GM18526 (cell line): ENCODE measurements around the gene COPS8.

ENCODE experiments used
- POLR2A ChIP-seq: IDR thresholded peaks from 3 replicates; pipeline ENCODE4 v1.6.1; 2011; ENCODE audit not compliant: insufficient read length; ENCODE audit errors: extremely low read depth

COPS8 gene

GRCh38 chr2:237085248-237086221 is at the start of gene COPS8:
TSS of gene COPS8 (plus strand) at chr2:237085889. CDS start at chr2:237085965, 76 bp downstream.
- peak; percentile 88 for TF ChIP-seq POLR2A

GRCh38 chr2:237039301-237040031 is 46.2 kb upstream of the COPS8 start:
- no peak for TF ChIP-seq POLR2A

- no peak for TF ChIP-seq POLR2A
Observed at GRCh38 chr2:237041231-237041630, 44.5 kb upstream of the COPS8 start.

GRCh38 chr2:237042101-237042500 is 43.6 kb upstream of the COPS8 start:
- no peak for TF ChIP-seq POLR2A

- no peak for TF ChIP-seq POLR2A
Observed at GRCh38 chr2:237043866-237044265, 41.8 kb upstream of the COPS8 start.

- TF ChIP-seq POLR2A: no peak
Observed at GRCh38 chr2:237044281-237044680, 41.4 kb upstream of the COPS8 start.

GRCh38 chr2:237045449-237045848 is 40.2 kb upstream of the COPS8 start:
- TF ChIP-seq POLR2A: no peak

- TF ChIP-seq POLR2A: no peak
Observed at GRCh38 chr2:237048595-237048994, 37.1 kb upstream of the COPS8 start.

GRCh38 chr2:237051861-237052260 is 33.8 kb upstream of the COPS8 start:
- TF ChIP-seq POLR2A: no peak

- TF ChIP-seq POLR2A: no peak
Observed at GRCh38 chr2:237053066-237053465, 32.6 kb upstream of the COPS8 start.

- no peak for TF ChIP-seq POLR2A
Observed at GRCh38 chr2:237055386-237056100, 30.1 kb upstream of the COPS8 start.

- TF ChIP-seq POLR2A: no peak
Observed at GRCh38 chr2:237056287-237056875, 29.3 kb upstream of the COPS8 start.

GRCh38 chr2:237057107-237057506 is 28.6 kb upstream of the COPS8 start:
- TF ChIP-seq POLR2A: no peak

GRCh38 chr2:237057893-237058300 is 27.8 kb upstream of the COPS8 start:
- TF ChIP-seq POLR2A: no peak

GRCh38 chr2:237058423-237058822 is 27.3 kb upstream of the COPS8 start:
- TF ChIP-seq POLR2A: no peak
